Ammon's horn (tissue), 1 donor: ENCODE results near the gene GANAB.
"Not testable (repeated sequence)": the region's sequence is repeated elsewhere in the genome, so short reads cannot be mapped to it uniquely, and the experiment has no call there.

Source experiments
- DNase-seq: peaks from one replicate; pipeline ENCODE4 v3.0.0-alpha.2; 2016; ENCODE audit warnings: low spot score

The GANAB gene

GRCh38 chr11:62645946-62646824, at the start of gene GANAB:
Gene GANAB, minus strand, starts transcription at chr11:62646613. Its CDS starts 14 bp downstream, at chr11:62646599.
- peak; percentile 99 for DNase-seq

GRCh38 chr11:62694455-62695167, 48.2 kb upstream of the GANAB start:
- peak; percentile 87 for DNase-seq

GRCh38 chr11:62693624-62694023, 47.2 kb upstream of the GANAB start:
- DNase-seq, result not testable (repeated sequence)

GRCh38 chr11:62689421-62690183, 43.2 kb upstream of the GANAB start, which contains the start of gene LRRN4CL:
Gene LRRN4CL, minus strand, starts transcription at chr11:62689530. Its CDS starts 1,022 bp downstream, at chr11:62688508.
- peak; percentile 32 for DNase-seq

- no peak for DNase-seq
These were observed 42.1 kb upstream of the GANAB start for GRCh38 chr11:62688491-62688890.

GRCh38 chr11:62687508-62688396, 41.3 kb upstream of the GANAB start:
- no peak for DNase-seq

- no peak for DNase-seq
These were observed 36.1 kb upstream of the GANAB start for GRCh38 chr11:62682518-62682917.

GRCh38 chr11:62680825-62681240, 34.4 kb upstream of the GANAB start:
- DNase-seq, result peak; percentile 64

- DNase-seq, result peak; percentile 88
These were observed 32.6 kb upstream of the GANAB start, which contains the start of gene UBXN1 for GRCh38 chr11:62678770-62679696. Gene UBXN1, minus strand, starts transcription at chr11:62679073. Its CDS starts 150 bp downstream, at chr11:62678923.

- no peak for DNase-seq
These were observed 32.0 kb upstream of the GANAB start for GRCh38 chr11:62678433-62678769.

- no peak for DNase-seq
These were observed 31.3 kb upstream of the GANAB start for GRCh38 chr11:62677714-62678113.

GRCh38 chr11:62677156-62677555, 30.7 kb upstream of the GANAB start:
- no peak for DNase-seq

GRCh38 chr11:62676698-62677097, 30.3 kb upstream of the GANAB start:
- no peak for DNase-seq

GRCh38 chr11:62675415-62675814, 29.0 kb upstream of the GANAB start:
- not testable (repeated sequence) for DNase-seq

GRCh38 chr11:62673196-62673525, 26.7 kb upstream of the GANAB start:
- no peak for DNase-seq

- DNase-seq, result peak; percentile 87
These were observed 25.4 kb upstream of the GANAB start, which contains the start of the genes LBHD1 and UQCC3 for GRCh38 chr11:62671608-62672389. Gene LBHD1, minus strand, starts transcription at chr11:62672267. Its CDS starts 2,236 bp downstream, at chr11:62670031. Gene UQCC3, plus strand, starts transcription at chr11:62671673. Its CDS starts 73 bp downstream, at chr11:62671746.

GRCh38 chr11:62671236-62671607, 24.8 kb upstream of the GANAB start:
- no peak for DNase-seq

GRCh38 chr11:62669420-62670161, 23.2 kb upstream of the GANAB start:
- DNase-seq, result no peak
